NCI-H2029 treated with DMSO at 0.1 percent for 48 hours (cell line): ENCODE measurements around the gene DLG1.

Experiments used
- DNase-seq: peaks from one replicate; lab custom pipeline; 2025; lab: John Stamatoyannopoulos, UW

Gene DLG1

GRCh38 chr3:197028728-197029510 lies 269.5 kb downstream of the DLG1 start:
- no peak for DNase-seq

- DNase-seq, result no peak
Observed at GRCh38 chr3:197027896-197028727, 270.3 kb downstream of the DLG1 start.

GRCh38 chr3:197027151-197027895 lies 271.1 kb downstream of the DLG1 start:
- no peak for DNase-seq

GRCh38 chr3:197026481-197026866 lies 271.9 kb downstream of the DLG1 start:
- DNase-seq, result no peak

- DNase-seq, result no peak
Observed at GRCh38 chr3:197025736-197026480, 272.5 kb downstream of the DLG1 start.

- DNase-seq, result no peak
Observed at GRCh38 chr3:197024881-197025735, 273.3 kb downstream of the DLG1 start.

GRCh38 chr3:197023998-197024651 lies 274.3 kb downstream of the DLG1 start:
- DNase-seq, result no peak

GRCh38 chr3:197023241-197023997 lies 275.0 kb downstream of the DLG1 start:
- peak; percentile 55 for DNase-seq

GRCh38 chr3:197022405-197023231 lies 275.8 kb downstream of the DLG1 start:
- DNase-seq, result no peak

- no peak for DNase-seq
Observed at GRCh38 chr3:197021729-197022404, 276.5 kb downstream of the DLG1 start.

- no peak for DNase-seq
Observed at GRCh38 chr3:197021231-197021630, 277.2 kb downstream of the DLG1 start.

- DNase-seq, result no peak
Observed at GRCh38 chr3:197019535-197019934, 278.9 kb downstream of the DLG1 start.

GRCh38 chr3:197019021-197019420 lies 279.4 kb downstream of the DLG1 start:
- no peak for DNase-seq

GRCh38 chr3:197017003-197017402 lies 281.4 kb downstream of the DLG1 start:
- DNase-seq, result no peak

GRCh38 chr3:197015790-197016736 lies 282.3 kb downstream of the DLG1 start:
- DNase-seq, result no peak

GRCh38 chr3:197014942-197015575 lies 283.4 kb downstream of the DLG1 start:
- no peak for DNase-seq
